GM21717 (cell line): ENCODE data around the gene ZNF14.
"Not testable (repeated sequence)": the region's sequence is repeated elsewhere in the genome, so short reads cannot be mapped to it uniquely, and the experiment has no call there.

Source experiments
- ATAC-seq: cut with Tn5 transposase; IDR thresholded peaks from one replicate; pipeline ENCODE4 v1.9.1; 2021; ENCODE audit warnings: mild to moderate bottlenecking, moderate library complexity; ENCODE audit not compliant: unreplicated experiment

Gene ZNF14

DNA sequence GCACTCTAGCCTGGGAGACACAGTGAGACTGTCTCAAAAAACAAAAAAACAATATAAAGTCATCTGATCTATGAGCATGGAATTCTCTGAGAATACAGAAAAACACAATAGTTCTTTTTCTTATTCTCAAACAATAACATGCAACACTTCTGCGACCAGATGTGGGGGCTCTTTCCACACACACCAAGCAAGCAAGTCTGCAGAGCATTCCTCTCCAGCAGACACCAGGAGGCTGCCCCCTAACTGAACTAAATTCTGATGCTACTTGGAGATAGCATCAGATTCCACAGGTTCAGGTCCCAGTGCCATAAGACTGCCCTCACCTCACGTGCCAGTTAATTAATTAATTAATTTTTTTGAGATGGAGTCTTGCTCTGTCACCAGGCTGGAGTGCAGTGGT, 36.5 kb downstream of the ZNF14 start:
- ATAC-seq = no peak

DNA sequence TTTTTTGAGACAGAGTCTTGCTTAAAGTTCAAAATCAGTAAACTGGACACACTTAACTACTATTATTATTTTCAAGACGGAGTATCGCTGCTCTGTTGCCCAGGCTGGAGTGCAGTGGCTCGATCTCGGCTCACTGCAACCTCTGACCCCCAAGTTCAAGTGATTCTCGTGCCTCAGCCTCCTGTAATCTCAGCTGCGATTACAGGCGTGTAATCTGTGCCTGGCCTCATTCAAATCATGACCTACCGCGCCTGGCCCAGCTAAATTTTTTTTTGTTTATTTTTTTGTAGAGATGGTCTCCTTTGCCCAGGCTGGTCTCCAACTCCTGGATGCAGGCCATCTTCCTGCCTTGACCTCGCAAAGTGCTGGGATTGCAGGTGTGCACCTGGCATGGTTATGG, 41.2 kb downstream of the ZNF14 start:
- ATAC-seq = no peak

DNA sequence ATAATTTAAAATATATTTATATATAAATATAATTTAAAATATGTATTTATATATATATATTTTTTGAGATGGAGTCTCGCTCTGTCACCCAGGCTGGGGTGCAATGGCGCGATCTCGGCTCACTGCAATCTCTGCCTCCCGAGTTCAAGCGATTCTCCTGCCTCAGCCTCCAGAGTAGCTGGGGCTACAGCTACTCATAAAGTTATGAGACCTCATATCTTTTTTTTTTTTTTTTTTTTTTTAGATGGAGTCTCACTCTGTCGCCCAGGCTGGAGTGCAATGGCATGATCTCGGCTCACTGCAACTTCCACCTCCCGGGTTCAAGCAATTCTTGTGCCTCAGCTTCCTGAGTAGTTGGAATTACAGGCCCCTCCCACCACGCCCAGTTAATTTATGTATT, 43.9 kb downstream of the ZNF14 start:
- ATAC-seq = not testable (repeated sequence)

DNA sequence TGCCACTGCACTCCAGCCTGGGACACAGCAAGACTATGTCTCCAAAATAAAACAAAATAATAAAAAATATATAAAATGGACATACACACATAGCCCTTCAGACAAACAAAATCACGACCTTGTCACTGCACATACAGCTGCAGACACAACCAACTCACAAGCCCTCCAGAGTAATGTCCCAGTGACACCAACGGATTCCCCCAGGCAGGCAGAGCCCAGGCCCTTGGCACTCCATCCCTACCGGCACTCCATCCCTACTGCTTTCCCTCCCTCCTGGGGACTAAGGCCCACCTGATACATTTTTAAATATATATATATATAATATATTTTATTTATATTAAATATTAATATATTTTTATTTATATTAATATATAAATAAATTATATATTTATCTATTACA, 45.8 kb downstream of the ZNF14 start:
- ATAC-seq = no peak

DNA sequence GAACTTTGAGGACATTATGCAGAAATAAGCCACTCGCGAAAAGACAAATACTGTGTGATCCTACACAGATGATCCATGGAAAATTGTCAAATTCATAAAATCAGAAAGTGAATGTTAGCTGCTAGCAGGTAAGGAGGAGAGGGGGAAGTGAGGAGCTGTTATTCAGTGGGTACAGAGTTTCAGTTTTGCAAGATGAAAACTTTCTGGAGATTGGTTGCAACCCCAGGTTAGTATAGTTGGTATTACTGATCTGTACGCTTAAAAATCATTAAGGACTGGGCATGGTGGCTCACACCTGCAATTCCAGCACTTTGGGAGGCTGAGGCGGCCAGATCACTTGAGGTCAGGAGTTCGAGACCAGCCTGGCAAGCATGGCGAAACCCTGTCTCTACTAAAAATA, 46.3 kb downstream of the ZNF14 start:
- no peak for ATAC-seq

DNA sequence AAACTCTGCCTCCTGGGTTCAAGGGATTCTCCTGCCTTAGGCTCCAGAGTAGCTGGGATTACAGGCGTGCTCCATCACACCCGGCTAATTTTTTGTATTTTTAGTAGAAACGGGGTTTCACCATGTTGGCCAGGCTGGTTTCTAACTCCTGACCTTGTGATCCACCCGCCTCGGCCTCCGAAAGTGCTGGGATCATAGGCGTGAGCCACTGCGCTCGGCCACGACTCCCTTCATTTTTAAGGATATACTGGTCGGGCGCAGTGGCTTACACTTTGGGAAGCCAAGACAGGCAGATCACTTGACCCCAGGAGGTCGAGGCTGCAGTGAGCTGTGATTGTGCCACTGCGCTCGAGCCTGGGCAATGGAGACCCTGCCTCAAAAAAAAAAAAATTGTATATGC, 46.8 kb downstream of the ZNF14 start:
- not testable (repeated sequence) for ATAC-seq

DNA sequence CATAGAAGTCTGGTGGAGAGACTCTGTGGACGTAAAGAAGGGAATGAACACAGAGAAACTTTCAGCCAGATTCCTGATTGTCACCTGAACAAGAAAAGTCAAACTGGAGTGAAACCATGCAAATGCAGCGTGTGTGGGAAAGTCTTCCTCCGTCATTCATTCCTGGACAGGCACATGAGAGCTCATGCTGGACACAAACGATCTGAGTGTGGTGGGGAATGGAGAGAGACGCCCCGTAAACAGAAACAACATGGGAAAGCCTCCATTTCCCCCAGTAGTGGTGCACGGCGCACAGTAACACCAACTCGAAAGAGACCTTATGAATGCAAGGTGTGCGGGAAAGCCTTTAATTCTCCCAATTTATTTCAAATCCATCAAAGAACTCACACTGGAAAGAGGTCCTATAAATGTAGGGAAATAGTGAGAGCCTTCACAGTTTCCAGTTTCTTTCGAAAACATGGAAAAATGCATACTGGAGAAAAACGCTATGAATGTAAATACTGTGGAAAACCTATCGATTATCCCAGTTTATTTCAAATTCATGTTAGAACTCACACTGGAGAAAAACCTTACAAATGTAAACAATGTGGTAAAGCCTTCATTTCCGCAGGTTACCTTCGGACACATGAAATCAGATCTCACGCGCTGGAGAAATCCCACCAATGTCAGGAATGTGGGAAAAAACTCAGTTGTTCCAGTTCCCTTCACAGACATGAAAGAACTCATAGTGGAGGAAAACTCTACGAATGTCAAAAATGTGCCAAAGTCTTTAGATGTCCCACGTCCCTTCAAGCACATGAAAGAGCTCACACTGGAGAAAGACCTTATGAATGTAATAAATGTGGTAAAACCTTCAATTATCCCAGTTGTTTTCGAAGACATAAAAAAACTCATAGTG, 53.5 kb downstream of the ZNF14 start:
- ATAC-seq = no peak

DNA sequence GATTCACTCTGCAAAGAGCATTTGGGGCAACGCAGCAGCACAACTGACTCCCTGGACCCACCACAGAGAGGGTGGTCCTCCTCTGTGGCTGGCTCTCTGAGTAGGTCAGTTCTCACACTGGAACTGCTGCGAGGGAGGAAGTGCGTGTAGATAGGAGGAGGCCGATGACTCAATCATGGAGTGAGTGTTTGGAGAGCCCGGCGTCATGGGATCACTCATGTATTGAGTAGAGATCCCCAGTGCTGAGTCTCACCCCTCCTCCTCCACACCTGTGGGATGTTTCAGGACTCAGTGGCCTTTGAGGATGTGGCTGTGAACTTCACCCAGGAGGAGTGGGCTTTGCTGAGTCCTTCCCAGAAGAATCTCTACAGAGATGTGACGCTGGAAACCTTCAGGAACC, 55.3 kb downstream of the ZNF14 start:
- no peak for ATAC-seq

DNA sequence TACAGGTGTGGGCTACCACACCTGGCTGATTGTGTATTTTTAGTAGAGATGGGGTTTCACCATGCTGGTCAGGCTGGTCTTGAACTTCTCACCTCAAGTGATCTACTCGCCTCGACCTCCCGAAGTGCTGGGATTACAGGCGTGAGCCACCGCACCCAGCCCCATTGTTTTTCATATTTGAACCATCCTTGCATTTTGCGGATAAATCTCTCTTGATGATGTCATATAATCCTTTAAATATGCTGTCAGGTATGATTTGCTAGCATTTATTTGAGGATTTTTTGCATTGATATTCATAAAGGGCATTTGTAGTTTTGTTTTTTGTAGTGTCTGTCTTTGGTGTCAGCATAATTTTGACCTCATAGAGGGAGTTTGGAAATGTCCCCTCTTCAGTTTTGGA, 58.6 kb downstream of the ZNF14 start:
- ATAC-seq = no peak

DNA sequence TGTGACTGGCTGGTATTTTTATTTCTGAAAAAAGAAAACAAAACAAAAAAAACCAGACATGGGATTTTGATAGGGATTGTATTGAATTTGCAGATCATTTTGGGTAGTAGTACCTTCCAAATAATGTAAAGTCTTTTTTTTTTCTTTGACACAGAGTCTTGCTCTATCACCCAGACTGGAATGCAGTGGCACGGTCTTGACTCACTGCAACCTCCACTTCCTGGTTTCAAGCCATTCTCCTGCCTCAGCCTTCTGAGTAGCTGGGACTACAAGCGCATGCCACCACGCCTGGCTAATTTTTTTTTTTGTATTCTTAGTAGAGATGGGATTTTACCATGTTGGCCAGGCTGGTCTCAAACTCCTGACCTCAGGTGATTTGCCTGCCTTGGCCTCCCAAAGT, 60.1 kb downstream of the ZNF14 start:
- no peak for ATAC-seq

DNA sequence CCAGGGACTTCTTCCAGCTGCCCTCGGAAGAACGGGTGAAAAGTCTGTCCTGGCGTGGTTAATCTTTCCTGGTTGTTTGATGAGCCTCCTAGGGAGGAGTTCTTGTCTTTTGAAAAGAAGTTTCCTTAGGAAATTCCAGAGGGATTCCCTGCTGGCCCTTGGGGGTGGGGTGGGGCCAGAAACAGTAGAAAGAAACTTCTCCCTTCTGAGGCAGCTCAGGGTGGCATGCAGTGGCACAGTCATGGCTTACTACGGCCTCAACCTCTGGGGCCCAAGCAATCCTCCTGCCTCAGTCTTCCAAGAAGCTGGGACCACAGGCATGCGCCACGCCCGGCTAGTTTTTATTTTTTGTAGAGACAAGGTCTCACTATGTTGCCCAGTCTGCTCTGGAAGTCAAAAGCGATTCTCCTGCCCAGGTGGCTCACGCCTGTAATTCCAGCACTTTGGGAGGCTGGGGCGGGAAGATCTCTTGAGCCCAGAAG, 62.8 kb downstream of the ZNF14 start:
- ATAC-seq = no peak

DNA sequence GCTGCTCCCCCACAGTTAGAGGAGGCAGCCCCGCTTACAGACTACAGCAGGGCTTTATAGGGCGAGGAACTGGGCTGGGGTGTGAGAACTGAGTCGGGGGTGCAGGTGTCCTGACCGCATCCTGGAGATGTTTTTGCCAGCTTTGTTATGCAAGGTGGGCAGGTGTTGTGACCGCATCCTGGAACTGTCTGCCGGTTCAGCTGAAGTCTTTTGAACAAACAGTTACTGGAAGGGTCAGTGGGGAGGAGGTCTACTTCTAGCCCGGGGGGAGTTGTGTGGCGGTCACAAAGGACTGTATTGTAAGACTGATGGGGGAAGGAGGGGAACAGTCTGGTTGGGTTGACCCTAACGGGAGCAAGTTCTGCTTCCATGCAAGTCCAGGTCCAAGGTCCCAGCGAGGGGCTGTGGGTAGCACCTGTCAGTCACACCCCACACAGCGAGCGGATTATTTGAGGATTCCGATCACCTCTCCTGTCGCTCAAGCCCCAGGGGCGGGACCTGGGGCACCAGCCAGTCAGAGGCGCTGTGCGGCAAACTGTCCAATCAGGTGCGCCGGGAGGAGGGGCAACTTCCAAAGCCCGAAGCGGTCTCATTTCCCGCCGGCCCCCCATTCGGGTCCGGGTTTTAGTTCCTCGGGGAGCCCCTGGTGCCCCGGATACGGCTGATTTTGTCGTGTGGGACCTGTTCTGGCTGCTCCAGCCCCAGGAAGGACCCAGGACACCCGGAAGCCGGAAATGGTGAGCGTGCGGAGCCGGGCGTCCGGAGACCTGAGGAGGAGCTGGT, 64.5 kb downstream of the ZNF14 start, which contains the start of gene ZNF101:
Gene ZNF101, plus strand, starts transcription at position 610 of the 783 bp plus-strand sequence. Its CDS starts 125 bp downstream, at position 735.
- peak; percentile 64 for ATAC-seq

DNA sequence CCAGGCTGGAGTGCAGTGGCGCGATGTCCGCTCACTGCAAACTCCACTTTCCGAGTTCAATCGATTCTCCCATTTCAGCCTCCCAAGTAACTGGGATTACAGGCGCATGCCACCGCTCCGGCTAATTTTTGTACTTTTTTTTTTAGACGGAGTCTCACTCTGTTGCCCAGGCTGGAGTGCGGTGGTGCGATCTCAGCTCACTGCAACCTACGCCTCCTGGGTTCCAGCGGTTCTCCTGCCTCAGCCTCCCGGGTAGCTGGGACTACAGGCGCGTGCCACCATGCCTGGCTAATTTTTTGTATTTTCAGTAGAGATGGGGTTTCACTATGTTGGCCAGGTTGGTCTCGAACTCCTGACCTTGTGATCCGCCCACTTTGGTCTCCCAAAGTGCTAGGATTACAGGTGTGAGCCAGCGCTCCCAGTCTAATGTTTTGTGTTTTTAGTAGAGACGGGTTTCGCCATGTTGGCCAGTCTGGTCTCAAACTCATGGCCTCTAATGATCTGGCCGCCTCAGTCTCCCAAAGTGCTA, 67.4 kb downstream of the ZNF14 start:
- not testable (repeated sequence) for ATAC-seq

DNA sequence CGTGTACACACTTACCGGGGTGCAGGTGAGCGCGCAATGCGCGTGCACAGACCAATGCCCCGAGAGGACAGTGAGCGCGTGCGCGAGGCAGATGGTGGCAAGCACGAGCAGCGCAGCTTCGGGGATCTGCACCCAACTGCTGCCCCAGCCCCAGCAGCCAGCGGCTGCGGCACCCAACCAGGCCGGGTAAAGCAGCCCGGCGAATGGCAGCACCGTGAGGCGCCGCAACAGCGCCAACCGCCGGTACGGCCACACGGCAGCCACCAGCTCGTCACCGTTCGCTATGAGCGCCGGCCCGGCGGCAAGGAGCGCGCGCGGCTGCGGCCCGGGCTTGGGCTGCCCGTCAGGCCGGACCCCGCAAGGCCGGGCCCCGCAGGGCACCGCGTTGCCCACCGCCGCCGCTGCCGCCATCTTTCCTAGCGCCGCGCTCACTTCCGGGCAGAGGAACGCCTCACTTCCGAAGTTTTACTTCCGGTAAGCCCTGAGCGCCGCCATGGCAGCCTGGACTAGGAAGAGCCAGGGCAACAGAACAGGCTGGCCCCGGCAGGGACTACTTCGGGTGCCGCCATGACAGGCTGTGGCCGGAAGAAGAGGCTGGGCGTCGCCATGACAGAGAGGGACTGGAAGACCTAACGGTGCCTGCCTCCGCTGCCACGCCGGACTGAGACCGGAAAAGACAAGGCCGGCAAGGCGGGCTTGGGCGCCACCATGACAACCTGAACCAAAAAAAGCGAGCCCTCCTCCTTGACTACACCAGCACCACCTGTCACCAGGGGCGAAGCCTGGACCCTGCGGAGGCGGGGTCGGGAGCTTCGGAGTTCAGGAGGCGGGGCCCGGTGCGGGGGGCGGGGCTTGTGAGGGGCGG, 69.4 kb downstream of the ZNF14 start, which contains the start of gene ATP13A1:
Gene ATP13A1, minus strand, starts transcription at position 421 of the 865 bp plus-strand sequence. Its CDS starts 10 bp downstream, at position 411.
- peak; percentile 56 for ATAC-seq

DNA sequence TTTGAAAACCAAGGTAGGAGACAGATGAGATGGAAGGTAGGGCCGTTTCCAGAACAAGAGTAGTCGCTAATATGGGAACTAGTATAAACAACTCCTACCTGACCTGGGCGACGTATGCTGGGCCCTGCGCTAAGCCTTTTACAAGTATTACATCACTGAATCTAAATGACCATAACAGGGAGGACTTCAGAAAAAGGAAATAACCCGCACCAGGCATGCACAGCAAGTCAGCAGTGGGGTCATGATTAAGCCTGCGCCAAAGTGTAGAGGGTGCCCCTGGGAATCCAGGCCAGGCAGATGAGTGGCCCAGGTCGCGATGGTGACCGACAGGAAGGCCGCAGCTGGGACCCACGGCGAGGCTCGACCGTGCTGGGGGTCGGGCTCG, 70.0 kb downstream of the ZNF14 start:
- ATAC-seq = no peak

DNA sequence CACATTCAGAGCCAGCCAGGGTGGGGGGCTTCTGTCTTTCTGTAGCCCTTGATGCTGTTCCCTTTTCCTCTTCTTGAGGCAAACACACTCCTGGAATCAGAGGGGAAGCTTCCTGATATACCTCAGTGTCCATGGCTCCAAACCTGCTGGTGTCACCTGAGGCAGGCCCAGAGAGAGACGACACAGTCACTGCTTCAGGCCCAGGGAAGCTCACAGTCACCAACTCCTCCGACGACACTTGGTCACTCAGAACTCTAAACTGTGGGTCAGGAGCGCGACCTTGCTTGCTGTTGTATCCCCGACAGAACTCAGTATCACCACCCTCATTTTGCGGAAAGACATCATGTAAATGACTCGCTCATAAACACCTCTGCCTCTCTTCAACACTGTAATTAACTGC, 70.6 kb downstream of the ZNF14 start:
- no peak for ATAC-seq

DNA sequence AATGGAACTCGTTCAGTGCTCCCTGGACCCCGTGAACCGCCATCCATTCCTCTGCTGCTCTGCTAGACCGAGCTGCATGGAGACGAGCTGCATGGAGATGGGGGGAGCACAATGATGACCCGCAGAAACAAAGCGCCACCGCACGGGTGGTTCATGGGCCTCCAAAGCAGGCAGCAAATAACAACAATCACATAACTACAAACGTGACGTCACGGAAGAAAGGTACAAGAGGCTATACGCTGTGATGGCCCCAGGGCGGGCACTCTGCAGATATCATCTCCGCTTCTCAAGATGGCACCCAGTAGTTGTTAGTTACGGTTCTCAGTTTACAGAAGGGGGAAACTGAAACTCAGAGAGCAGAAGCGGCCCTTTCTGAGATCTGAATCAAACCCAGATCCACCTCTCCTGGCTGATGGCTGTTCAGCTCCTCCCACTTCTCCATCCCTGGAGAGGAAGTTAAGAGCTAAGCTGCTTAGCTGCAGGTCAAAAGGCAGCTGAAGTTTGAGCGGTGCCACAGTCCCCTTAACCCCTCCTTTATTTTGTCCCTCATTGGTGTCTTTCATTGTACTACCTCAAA, 71.1 kb downstream of the ZNF14 start:
- peak; percentile 41 for ATAC-seq

DNA sequence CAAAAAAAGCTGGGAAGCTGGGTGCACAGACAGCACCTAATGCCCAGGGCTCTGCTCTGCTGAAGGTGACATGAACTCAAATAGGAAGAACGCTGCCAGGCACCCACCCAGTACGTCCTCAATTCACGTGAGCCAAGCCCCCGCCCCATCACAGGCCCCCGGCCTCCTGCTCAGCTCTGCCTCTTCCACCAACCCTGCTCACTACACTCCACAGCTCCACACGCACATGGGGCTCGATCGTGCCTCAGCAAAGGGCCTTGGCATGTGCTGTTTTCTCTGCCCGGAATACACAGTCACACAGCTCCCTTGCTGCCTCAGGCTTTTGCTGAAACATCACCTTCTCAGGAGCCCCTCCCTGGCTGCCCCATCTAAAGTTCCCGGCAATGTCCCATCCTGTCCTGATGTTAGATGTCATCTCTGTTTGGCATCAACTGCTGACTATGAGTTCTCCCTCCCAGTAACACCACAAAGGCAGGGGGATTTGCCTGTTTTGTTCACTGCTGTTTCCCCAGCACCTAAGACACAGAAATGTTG, 71.7 kb downstream of the ZNF14 start:
- no peak for ATAC-seq
